ENCODE data around the gene SCAMP2. TPM values are rescaled to one million over a fixed set of nuclear protein-coding genes. Genes with fewer than 3 reads are reported as not detected.

Gene SCAMP2
- total and polyA plus RNA-seq, 8 donors: 21.4 to 49.0 (median 33.8) TPM

DNA sequence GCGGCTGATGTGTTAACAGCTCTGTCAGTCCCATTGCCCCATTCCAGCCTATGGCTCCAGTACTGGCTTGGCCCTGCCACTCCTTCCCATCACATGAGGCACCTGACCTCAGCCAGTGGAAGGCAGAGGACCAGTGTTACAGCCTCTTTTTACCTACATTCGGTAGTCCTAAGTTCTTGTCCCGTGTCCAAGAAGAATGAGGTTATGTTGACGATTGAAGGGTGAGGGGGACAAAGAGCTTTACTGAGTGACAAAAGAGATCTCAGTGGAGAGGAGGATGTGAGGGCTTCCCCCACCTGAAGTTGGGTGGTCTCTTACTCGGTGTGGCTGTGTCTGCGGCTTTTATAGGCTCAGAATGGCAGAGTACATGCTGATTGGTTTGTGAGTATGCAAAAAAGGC is 9.4 kb upstream of the SCAMP2 start:
- 91 to 94% methylated on average over 6 of the region's 6 CpGs for WGBS, 2 donors
- FAIRE-seq (no peak), ATAC-seq (no peak), DNase-seq (no peak)
- Histone ChIP-seq H3K27ac (no peak overlapping the region), H3K4me3 (no peak overlapping the region), H3K4me1 (no peaks in the 10 kb centered on the region), H3K27me3 (no peaks in the 10 kb centered on the region), H3K9me3 (no peaks in the 10 kb centered on the region), H3K36me3 (no peaks in the 10 kb centered on the region)
- TF ChIP-seq, protein P1, sequence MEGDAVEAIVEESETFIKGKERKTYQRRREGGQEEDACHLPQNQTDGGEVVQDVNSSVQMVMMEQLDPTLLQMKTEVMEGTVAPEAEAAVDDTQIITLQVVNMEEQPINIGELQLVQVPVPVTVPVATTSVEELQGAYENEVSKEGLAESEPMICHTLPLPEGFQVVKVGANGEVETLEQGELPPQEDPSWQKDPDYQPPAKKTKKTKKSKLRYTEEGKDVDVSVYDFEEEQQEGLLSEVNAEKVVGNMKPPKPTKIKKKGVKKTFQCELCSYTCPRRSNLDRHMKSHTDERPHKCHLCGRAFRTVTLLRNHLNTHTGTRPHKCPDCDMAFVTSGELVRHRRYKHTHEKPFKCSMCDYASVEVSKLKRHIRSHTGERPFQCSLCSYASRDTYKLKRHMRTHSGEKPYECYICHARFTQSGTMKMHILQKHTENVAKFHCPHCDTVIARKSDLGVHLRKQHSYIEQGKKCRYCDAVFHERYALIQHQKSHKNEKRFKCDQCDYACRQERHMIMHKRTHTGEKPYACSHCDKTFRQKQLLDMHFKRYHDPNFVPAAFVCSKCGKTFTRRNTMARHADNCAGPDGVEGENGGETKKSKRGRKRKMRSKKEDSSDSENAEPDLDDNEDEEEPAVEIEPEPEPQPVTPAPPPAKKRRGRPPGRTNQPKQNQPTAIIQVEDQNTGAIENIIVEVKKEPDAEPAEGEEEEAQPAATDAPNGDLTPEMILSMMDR (IDR thresholded peaks at IDR 0.05): no peak
- intact Hi-C loops (cut with DNase I): no loop called here

DNA sequence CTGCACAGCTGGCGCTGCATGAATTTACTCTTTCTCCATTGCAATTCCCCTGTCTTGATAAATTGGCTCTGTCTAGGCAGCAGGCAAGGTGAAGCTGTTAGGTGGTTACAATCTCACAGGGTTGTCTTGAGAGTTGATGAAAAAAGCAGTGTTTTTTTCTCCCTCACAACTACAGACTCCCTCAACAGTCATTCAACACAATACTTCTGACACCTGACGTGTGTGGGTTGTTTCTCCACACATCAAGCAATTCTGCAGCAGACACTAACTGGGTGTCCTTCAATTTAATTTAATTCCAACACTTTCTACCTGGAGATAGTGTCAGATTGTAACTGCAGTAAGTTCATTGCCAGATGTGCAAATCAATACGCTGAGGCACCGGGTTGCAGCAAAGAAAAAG is 5.1 kb upstream of the SCAMP2 start:
- Histone ChIP-seq H3K9me3 (no peaks in the 10 kb centered on the region), H3K27ac (no peak overlapping the region), H3K4me3 (no peak overlapping the region), H3K36me3 (no peaks in the 10 kb centered on the region), H3K27me3 (no peaks in the 10 kb centered on the region), H3K4me1 (no peaks in the 10 kb centered on the region)
- 72 to 80% methylated on average over 4 of the region's 4 CpGs for WGBS, 2 donors
- ATAC-seq (no peak), DNase-seq (no peak), FAIRE-seq (no peak)
- intact Hi-C loops (cut with DNase I): no loop called here
- TF ChIP-seq, protein P1 (IDR thresholded peaks at IDR 0.05): no peak

DNA sequence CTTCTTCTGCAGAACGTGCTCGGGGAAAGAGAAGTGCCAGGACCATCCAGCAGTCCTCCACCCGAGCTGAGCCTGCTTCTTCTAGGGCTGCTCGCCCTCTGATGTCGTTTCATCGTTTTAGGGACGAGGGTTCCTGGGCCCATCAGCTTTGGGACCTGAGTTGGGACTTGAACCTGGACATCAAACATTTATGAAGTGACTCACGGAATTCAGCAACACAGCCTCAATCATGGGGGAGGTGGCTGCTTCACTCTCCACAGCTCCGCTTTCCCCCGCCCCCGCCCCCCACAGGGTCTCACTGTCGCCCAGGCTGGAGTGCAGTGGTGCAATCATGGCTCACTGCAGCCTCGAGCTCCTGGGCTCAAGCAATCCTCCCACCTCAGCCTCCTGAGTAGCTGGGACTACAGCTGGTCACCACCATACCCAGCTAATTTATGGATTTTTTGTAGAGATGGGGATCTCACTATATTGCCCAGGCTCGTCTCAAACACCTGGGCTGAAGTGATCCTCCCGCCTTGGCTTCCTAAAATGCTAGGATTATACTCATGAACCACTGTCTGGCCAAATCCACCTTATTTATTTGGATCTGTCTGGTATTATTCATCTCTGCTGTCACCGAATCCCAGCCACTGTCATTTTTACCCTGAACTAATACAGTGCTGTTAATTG is 725 bp upstream of the SCAMP2 start:
- H3K36me3 ChIP-seq: no peaks in the 10 kb centered on the region

DNA sequence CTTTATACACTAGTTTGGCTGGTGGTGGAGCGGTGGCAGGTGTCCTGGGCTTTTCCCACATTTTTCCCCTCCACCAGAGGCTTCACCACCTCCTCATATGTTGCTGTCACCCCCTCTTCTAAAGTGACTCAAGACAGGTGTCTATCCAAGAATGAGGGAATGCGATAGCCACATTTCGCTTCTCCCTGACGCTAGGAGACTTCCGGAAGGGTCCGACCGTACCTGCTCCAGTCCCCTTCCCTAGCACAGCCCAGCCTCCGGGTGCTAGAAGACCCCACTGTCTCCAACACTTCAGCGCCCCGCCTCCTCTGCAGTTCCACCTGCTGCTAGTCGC is 496 bp downstream of the SCAMP2 start:
- WGBS, 2 donors: 0 to 1% methylated on average over 11 of the region's 11 CpGs
- ATAC-seq: no peak
- Histone ChIP-seq H3K27ac (peak overlapping the region; percentile 87 to 92 (median 88)), H3K9me3 (no peaks in the 10 kb centered on the region), H3K4me1 (peaks cover 16 to 45% (median 22%) of the 10 kb centered on the region in 3 donors), H3K27me3 (no peaks in the 10 kb centered on the region), H3K4me3 (peak overlapping the region; percentile 60 to 73 (median 68)), H3K36me3 (no peaks in the 10 kb centered on the region)
- TF ChIP-seq, protein P1 (IDR thresholded peaks at IDR 0.05): no peak
- FAIRE-seq: no peak
- intact Hi-C loops (cut with DNase I): no loop called here
- DNase-seq: no peak

More for the DNA sequence above, 725 bp upstream of the SCAMP2 start:
- DNase-seq (peak in 1 of 6 donors; percentile 25), ATAC-seq (peak in 3 of 4 donors; percentile 15 to 17 (median 17)), FAIRE-seq (no peak)
- Histone ChIP-seq H3K4me1 (peaks cover 14 to 34% (median 22%) of the 10 kb centered on the region in 3 donors), H3K27ac (peak overlapping the region in 3 of 4 donors; percentile 30 to 92 (median 89)), H3K9me3 (no peaks in the 10 kb centered on the region), H3K4me3 (peak overlapping the region; percentile 60 to 73 (median 68)), H3K27me3 (no peaks in the 10 kb centered on the region)
- intact Hi-C loops (cut with DNase I): no loop called here
- TF ChIP-seq, protein P1 (IDR thresholded peaks at IDR 0.05): no peak
- 22 to 39% methylated on average over 16 of the region's 16 CpGs for WGBS, 2 donors

All from pancreas (tissue), 10 donors.